ENCODE data around the gene JHY.

- TF ChIP-seq POLR2A (IDR thresholded peaks at IDR 0.05; ENCODE audit: low read length): no peak
- no peak for TF ChIP-seq GATA1 (IDR thresholded peaks at IDR 0.05; ENCODE audit: low read depth, low read length)
Measured at GRCh38 chr11:122853261-122853660, 29.3 kb upstream of the JHY start.

Measured in erythroblast (primary cell).